HG03108 (cell line): ENCODE measurements around the gene RSAD2.
"Not testable (repeated sequence)": the region's sequence is repeated elsewhere in the genome, so short reads cannot be mapped to it uniquely, and the experiment has no call there.

ENCODE experiments used
- ATAC-seq: cut with Tn5 transposase; IDR thresholded peaks from one replicate; pipeline ENCODE4 v1.9.1; 2021; ENCODE audit warnings: moderate library complexity; ENCODE audit not compliant: unreplicated experiment

RSAD2 gene

DNA sequence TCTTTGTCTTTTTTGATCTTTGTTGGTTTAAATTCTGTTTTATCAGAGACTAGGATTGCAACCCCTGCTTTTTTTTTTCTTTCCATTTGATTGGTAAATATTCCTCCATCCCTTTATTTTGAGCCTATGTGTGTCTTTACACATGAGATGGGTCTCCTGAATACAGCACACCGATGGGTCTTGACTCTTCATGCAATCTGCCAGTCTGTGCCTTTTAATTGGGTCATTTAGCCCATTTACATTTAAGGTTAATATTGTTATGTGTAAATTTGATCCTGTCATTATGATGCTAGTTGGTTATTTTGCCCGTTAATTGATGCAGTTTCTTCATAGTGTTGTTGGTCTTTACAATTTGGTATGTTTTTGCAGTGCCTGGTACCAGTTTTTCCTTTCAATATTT is 25.0 kb downstream of the RSAD2 start:
- not testable (repeated sequence) for ATAC-seq

- ATAC-seq, result no peak
These were observed 28.1 kb downstream of the RSAD2 start for GRCh38 chr2:6905668-6906067.

DNA sequence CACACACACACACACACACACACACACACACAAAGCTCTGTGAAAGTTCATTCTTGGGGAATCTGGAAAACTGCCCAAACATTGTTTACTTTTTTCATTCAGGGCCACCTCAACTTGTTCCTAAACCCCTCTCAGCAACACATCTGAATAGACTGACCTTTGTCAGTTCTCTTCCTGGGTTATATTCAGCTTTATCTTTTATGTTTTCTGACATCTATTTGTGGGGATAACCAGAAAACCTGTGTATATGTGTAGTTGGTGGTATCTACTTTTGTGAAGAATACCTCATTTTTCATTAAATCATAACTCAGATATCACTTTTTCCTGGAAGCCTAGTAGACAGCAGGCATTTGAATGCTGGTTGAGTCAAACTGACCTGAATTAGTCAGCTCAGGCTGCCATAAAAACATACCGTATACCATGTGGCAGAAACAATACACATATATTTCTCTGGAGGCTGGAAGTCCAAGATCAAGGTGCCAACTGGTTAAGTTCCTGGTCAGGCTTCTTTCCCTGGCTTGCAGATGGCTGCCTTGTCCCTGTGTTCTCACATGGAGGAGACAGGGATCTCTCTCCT is 28.7 kb downstream of the RSAD2 start:
- no peak for ATAC-seq

DNA sequence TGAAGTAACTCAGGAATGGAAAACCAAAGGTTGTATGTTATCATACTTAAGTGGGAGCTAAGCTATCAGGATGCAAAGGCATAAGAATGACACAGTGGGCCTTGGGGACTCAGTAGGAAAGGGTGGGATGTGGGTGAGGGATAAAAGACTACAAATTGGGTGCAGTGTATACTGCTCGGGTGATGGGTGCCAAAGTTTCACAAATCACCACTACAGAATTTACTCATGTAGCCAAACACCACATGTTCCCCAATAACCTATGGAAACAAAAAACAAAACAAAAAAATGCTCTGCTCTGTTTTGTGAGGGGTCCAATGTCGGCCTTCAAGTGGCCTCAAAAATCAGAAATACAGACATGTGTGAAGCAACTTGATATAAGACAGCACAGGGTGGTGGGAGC is 30.7 kb downstream of the RSAD2 start:
- ATAC-seq, result no peak

GRCh38 chr2:6909431-6910385 is 32.1 kb downstream of the RSAD2 start:
- peak; percentile 98 for ATAC-seq

- no peak for ATAC-seq
These were observed 34.1 kb downstream of the RSAD2 start for GRCh38 chr2:6911721-6912120.

GRCh38 chr2:6913415-6914157 is 36.0 kb downstream of the RSAD2 start:
- ATAC-seq, result no peak

DNA sequence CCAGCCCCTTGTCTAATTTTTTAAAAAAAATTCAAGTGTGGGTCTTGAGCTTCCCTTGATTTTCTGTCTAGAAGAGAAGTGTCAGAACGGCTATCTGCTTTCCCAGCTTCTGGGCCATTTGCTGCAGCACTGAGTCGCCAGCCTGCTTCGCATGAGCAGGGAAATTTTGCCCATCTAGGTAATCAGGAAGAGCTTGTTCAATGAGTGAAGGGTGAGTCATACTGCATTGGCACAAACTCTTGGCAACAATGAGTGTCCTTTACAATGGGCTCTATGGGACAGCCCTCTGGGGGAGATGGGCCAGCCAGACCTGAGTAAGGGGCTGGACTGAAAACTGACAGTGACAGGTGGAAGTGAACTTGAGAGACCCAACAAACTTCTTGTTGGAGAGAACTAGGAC is 37.3 kb downstream of the RSAD2 start:
- no peak for ATAC-seq

- no peak for ATAC-seq
These were observed 37.8 kb downstream of the RSAD2 start for GRCh38 chr2:6915399-6915798.

- no peak for ATAC-seq
These were observed 38.6 kb downstream of the RSAD2 start for GRCh38 chr2:6916224-6916623.

DNA sequence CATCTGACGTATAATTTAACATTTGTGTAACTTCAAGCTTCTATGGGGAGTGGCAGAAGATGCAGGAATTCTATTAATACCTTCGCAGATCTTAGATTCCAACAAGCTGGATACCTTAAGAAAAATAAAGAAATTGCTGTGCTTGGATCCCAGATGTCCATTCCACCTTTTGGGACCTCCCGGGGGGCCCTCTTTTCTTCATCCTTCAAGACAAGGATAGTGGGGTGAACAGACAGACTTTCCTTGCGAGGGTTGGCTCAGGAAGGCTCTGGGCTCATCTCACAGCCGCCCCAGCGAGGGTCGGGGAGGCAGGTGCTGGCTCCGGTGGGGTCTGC is 39.1 kb downstream of the RSAD2 start:
- ATAC-seq, result no peak

- ATAC-seq, result peak; percentile 82
These were observed 39.6 kb downstream of the RSAD2 start, which contains the start of gene RNF144A for GRCh38 chr2:6917071-6917760. Gene RNF144A (plus strand): TSS chr2:6917412. CDS start chr2:6996927, 79,515 bp downstream.

GRCh38 chr2:6917761-6918421 is 40.3 kb downstream of the RSAD2 start:
- peak; percentile 31 for ATAC-seq

DNA sequence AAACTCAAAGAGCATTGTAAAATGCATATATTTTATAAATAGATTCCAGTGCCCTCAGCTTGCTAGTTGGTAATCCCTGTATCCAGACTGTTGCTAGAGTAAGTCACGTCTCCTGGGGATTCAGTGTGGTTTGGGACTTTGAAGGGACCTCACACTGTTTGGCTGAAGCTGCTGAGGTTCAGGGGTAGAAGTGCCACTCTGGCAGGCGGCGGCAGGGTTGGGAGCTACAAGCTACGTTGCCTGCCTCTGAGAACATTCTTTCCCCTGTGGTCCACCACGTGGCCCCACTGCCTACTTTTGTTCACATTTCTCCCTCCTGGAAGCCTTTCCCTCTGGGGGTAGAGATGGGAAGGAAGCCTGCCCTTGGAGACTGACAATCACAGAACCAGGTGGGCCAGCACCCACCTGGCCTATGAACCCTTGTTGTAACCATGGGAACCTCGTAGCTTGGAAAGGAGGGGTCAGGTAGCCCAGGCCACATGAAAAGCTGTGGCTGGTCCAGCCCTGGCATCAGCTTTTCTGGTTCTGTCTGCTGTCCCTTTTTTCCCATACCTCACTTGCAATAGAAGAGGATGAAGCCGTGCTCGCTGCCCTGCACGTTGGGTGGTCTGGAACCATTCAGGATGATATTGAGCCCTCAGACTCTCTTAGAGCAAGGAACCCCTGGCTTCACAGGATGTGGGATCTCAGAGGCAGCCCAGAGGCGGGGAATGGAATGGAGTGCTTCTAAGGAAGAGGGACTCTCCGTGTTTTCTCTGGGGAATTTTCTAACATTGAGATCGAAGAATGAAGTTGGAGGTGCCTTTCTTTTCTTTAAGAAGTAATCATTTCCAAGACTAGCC is 42.5 kb downstream of the RSAD2 start:
- ATAC-seq, result no peak

- ATAC-seq, result no peak
These were observed 43.1 kb downstream of the RSAD2 start for GRCh38 chr2:6920743-6921064.

GRCh38 chr2:6921321-6921922 is 43.8 kb downstream of the RSAD2 start:
- ATAC-seq, result no peak

- ATAC-seq, result no peak
These were observed 44.7 kb downstream of the RSAD2 start for GRCh38 chr2:6922201-6922656.

DNA sequence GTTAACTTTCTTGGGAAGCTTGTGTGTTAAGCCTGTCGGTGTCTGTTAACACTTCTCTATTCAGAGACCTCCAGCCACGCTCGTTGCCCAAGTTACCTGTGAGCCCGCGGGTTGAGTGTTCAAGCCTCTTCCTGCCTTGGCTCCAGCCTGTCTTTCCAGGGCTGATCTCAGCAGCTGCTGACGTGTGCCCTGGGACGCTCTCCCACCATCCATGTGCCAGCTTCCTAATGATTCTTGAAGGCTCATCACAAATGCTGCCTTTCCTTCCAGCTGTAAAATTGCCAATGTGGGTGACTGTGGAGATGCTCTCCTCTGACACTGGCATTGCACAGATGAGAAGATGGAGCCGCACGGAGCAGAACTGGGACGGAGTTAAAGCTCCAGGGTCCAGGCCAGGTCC is 45.7 kb downstream of the RSAD2 start:
- ATAC-seq, result no peak
